HG03439 (cell line): ENCODE results near the gene ATP8B2.
"Not testable (repeated sequence)": the region's sequence is repeated elsewhere in the genome, so short reads cannot be mapped to it uniquely, and the experiment has no call there.

Experiments
- ATAC-seq: cut with Tn5 transposase; IDR thresholded peaks from one replicate; pipeline ENCODE4 v1.9.1; 2021; ENCODE audit warnings: mild to moderate bottlenecking, moderate library complexity; ENCODE audit not compliant: unreplicated experiment

ATP8B2 gene

GRCh38 chr1:154321609-154321934, 3.8 kb upstream of the ATP8B2 start:
- ATAC-seq: not testable (repeated sequence)

DNA sequence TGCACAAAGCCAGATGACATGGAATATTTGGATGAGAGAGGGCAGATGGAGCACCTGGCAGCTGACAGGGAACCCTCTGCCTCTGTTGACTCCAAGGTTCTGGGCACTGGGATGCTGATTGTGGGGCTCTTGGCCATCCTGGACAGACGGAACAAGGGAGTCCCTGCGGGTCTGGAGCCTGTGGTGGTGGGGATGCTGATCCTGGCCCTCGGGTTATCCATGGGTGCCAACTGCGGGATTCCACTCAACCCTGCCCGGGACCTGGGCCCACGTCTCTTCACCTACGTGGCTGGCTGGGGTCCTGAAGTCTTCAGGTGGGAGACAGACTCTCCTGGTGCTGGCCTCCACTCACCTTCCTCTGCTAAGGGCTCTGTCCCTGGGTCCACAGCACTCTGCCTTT, 1.8 kb upstream of the ATP8B2 start:
- no peak for ATAC-seq

DNA sequence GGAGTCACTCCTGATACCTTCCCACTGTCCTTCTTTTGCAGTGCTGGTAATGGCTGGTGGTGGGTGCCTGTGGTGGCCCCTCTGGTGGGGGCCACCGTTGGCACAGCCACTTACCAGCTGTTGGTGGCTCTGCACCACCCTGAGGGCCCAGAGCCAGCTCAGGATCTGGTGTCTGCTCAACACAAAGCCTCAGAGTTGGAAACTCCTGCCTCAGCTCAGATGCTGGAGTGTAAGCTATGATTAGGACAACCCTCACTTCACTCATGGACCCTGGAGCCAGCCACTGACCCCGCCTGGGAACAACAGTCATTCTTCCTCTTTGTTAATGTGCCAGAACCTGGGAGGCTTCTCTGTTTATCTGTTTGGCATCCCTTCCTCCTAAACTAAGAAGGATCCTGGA, 1.1 kb upstream of the ATP8B2 start:
- ATAC-seq: no peak

- ATAC-seq: no peak
Observed at GRCh38 chr1:154325583-154326545, 539 bp downstream of the ATP8B2 start.

DNA sequence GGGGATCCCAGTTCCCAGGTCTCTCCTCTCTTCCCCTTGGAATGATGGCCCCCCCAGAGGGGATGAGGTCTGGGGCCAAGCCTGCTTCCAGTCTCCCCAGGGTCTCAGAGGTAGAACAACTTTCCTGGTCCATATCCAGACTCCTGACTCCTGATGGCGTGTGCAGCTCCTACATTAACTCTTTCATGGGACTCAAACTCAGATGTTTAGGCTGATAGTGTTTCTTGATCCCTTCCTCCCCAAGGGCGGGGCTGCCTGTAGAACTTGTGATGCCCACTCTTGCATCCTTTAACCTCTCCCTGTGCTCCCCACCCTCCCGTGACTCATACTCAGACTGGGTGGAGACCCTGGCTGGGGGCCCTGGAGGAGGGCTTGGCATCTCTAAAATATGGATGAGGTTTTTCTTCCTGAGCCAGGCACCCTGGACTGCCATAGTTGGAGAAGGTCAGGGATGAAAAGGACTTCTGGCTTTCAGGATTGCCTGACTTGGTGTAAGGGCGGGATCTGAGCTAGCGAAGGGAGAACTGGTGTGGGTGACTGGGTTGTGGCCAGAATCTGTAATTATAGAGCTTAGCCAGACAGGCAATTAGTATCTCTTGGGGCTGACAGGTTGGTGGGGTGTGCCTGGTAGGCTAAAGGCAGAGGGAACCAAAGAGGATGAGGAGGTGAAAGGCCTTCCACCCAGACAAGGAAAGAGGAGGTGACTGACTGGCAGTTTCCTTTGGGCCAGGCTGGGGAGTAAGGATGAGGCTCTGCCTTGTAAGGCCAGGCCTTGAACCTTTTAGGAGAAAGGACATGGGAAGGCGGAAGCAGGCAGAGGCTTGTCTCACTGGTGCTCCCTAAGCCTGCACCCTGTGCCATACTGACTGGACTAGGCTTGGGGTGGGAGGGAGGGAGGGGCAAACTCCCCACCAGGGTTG, 1.5 kb downstream of the ATP8B2 start:
- ATAC-seq: no peak

DNA sequence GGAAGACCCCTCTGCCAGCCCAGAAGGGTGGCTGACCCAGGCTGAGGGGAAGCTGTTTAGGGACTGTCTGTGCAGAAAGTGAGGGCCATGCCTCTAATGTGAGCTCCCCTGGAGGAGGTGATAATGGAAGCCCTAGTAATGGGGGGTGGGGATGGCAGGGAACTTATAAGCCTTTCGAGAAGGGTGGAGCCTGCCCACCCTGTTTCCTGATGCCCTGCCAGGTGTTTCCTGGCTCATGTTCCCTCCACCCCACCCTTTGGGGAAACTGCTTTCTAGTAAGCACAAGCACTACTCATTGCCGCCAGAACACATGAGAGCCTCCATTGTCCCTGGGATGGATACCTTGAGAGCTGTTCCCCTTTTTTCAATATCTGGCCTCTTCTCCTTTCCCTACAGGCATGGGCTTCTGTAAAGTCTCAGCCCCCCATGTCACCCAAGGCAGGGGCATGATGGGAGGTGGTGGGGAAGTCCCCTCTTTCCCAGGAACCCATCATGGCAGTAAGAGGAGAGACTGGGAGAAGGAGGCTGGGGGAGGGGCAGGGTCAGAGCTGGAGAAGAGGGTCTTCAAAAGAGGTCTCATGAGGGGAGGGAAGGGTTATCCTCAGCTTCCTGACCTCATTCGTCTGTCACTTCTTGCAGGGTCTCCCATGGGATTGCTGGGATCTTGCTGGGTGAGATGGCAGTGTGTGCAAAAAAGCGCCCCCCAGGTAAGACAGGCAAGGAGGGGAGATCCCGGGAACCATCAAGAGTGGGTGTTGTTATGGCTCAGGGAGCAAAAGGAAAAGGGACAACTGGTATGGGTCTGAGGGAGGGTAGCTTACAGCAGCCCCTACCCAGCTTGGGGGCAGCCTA, 2.4 kb downstream of the ATP8B2 start:
- no peak for ATAC-seq

DNA sequence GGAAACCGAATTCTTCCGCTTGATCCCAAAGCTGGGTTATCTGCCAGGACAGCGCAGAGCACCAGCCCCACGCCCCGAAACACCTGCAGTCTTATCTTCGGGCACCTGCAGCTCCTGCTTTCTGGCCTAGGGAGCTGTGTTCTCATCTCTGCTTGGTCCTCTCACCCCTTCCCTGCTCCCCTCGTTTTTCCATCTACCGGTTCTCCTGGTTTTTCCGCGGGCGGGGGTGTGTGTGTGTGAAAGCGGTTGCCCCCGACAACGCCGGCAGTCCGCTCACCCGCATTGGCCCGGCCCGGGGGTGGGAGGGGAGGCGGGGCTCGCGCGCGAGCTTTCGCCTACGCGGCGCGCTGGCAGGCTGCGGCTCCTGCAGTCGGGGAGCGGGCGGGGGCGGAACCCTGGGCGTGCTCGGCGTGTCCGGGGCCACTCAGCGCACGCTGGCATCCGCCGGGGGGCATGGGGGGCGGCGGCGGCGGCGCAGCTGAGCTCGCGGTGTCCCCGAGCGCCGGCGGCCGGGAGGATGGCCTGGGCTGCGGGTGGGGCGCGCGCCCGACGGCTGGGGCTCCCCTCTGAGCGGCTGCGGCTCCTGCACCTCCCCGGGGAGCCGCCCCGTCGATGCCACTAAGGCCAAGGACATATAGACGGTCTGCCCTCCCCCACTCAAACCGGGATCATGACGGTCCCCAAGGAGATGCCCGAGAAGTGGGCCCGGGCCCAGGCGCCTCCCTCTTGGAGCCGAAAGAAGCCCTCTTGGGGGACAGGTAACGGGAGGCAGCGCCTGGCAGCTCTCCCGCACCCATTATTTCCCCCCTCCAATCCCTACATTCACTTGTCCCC, 3.2 kb downstream of the ATP8B2 start:
- no peak for ATAC-seq

GRCh38 chr1:154329152-154329521, 3.8 kb downstream of the ATP8B2 start:
- ATAC-seq: no peak

DNA sequence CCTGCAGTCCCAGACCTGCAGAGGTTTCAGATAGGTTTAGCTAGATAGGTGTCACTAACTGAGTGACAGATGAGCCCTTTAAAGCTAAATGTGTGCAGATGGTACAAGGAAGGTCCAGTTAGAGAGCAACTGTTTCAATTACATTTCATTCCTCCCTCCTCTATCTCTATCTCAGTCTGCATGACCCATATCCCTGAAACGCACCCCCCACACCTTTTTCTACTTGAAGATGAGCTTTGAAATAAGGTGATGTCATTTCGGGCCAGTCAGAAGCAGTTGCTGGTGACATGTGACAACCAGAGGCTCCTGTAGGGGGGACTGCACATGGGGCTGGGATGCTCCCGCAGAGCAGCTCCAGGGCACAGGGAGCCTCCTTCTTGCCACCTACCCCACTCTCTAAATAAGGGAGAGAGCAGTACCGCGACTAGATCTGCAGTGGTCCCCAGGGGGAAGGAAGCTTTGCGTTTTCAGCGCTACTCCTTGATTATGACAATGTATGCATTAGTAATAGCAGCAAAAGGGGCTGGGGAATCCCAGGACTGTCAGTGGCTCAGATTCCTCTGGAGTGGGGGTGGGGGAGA, 4.3 kb downstream of the ATP8B2 start:
- ATAC-seq: no peak

DNA sequence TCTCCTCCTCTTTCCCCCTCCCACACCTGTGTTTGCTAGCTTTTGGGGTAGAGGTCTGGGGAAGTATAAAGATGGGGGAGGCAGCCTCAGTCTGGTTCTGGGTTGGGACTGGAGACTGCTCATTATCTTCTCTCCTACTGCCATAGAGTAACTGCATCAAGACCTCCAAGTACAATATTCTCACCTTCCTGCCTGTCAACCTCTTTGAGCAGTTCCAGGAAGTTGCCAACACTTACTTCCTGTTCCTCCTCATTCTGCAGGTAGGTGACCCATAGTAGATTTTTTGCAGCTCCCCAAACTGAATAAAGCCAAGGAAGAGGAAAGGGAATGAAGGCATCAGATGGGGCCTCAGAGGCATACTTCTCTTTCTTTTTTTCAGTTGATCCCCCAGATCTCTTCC, 5.3 kb downstream of the ATP8B2 start:
- ATAC-seq: no peak

DNA sequence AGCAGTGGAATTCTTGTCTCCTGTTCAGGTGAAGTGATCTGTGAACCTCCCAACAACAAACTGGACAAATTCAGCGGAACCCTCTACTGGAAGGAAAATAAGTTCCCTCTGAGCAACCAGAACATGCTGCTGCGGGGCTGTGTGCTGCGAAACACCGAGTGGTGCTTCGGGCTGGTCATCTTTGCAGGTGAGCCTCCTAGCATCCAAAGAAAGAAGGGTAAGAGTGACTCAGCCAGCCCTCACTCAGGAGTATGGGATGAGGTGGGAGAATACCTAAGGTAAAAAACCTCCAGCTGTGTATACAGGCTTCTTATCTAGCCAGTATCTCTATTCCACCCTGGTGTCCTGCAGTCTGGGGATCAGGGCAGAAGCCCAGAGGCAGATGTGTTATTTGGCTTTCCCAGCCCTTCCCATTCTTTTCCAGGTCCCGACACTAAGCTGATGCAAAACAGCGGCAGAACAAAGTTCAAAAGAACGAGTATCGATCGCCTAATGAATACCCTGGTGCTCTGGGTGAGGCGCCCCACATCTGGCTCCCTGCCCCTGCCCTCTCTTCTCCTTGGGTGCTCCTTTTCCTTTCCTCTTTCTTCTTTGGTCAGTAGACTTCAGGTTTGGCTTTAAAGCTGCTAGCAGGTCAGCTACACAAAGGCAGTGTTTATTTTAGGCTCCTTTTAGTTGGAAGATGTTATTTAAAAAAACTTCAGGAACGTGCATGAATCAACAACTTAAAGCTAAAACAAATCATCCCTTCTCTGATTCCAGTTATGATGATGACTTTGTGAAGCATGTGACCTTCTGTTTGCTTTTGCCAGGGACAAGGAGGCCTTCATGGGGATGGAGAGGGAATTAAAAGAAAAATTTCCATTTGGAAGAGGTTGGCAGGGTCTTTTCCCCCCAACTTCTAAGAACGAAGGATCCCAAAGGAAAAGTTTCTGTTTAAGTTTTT, 9.0 kb downstream of the ATP8B2 start:
- ATAC-seq: no peak

DNA sequence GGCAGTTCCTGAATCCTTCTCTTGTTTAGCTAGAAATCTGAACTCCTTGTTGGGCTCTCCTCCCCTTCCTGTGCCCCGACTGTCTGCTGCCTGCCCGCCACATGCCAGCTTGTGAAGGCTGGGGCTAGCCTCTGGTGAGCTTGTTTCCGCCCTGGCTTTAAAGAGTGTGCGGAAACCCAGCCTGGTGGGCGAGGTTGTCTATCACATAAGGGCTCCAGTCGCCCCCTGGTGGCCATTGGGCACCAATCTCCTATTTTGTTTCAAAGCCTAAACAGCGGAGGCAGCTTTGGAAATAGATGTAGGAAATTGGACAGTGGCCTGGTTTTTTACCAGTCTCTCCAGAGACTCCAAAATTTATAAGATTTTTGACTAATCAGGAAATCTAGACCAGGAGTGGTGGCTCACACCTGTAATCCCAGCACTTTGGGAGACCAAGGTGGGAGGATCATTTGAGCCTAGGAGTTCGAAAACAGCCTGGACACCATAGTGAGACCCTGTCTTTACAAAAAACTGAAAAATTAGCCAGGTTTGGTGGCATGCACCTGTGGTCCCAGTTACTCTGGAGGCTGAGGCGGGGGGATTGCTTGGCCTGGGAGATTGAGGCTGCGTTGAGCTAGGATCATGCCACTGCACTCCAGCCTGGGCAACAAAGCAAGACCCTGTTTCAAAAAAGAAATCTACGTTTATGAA, 9.8 kb downstream of the ATP8B2 start:
- no peak for ATAC-seq

- no peak for ATAC-seq
Observed at GRCh38 chr1:154337253-154337894, 12.0 kb downstream of the ATP8B2 start.

DNA sequence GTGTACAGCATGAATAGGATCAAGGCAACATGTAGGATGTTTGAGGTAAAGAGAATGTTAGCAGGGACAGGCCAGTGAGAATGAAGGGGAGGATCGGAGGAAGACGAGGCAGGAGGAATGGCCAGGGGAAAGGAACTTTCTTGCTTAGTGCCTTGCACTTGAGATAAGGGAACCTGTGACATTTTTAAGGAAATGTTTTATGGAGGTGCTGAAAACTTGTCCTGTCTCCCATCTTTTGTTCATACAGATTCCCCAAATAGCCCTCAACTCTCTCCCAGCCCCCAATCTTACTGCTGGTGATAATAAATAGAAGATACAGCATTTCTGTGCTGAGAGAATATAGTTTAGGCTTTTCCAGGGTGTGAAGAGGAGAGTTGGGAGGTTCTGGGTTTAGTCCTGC, 13.6 kb downstream of the ATP8B2 start:
- no peak for ATAC-seq

DNA sequence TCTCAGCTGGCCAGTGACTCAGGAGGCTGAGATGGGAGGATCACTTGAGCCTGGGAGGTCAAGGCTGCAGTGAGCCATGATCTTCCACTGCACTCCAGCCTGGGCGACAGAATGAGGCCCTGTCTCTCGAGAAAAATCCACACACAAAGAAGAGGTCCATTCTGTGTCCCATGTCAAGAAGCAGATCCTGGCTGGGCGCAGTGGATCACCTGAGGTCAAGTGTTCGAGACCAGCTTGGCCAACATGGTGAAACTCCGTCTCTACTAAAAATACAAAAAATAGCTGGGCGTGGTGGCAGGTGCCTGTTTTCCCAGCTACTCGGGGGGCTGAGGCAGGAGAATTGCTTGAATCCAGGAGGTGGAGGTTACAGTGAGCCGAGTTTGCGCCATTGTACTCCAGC, 16.0 kb downstream of the ATP8B2 start:
- not testable (repeated sequence) for ATAC-seq

DNA sequence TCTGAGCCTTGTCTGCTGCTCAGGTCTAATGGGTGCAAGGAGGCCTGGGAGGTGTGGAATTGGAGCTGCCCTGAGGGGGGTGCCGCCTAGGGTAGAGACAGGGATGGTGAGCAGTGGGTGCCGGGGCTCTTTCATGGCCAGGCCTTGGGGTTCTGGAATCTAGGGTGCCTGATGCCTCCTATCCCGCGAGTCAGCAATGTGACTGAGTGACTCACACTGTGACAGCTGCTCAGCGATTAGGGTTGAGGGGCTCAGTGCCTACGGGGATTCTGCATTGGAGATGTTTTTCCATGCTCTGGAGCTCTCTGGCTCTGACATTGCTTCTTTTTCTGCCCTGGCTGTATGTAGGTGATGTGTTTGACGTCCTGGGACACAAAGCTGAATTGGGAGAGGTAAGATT, 16.8 kb downstream of the ATP8B2 start:
- no peak for ATAC-seq

DNA sequence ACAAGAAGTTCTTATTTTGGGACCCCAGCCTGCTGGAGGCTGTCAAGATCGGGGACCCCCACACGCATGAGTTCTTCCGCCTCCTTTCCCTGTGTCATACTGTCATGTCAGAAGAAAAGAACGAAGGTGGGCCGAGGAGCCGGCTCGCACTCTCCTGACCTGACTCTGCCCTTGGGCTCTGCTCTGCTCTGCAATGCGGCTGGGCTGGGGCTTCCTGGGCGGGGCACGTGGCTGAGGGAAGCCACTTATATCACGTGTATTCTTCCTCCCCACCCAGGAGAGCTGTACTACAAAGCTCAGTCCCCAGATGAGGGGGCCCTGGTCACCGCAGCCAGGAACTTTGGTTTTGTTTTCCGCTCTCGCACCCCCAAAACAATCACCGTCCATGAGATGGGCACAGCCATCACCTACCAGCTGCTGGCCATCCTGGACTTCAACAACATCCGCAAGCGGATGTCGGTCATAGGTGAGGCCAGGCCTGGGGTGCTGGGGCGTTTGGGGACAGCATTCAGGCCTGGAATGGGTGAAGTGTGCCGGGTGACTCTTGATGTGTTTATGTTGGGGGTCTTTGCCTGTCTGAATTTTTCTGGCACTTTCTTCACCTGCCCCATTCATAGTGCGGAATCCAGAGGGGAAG, 17.6 kb downstream of the ATP8B2 start:
- ATAC-seq: no peak
